Ishikawa (cell line): Measurements from ENCODE around the gene CHD9.

ENCODE experiments used
- EP300 ChIP-seq: IDR thresholded peaks from 2 replicates; pipeline ENCODE4 v1.6.1; 2012; ENCODE audit warnings: borderline replicate concordance
- RAD21 ChIP-seq: IDR thresholded peaks from 2 replicates; pipeline ENCODE4 v1.6.1; 2012; ENCODE audit warnings: low read depth
- TF ChIP-seq, protein P1 (sequence below): IDR thresholded peaks from 2 replicates; pipeline ENCODE4 v1.6.1; 2012; ENCODE audit warnings: low read depth, mild to moderate bottlenecking

GRCh38 chr16:53219371-53219770 is 164.6 kb downstream of the CHD9 start:
- TF ChIP-seq, protein P1, sequence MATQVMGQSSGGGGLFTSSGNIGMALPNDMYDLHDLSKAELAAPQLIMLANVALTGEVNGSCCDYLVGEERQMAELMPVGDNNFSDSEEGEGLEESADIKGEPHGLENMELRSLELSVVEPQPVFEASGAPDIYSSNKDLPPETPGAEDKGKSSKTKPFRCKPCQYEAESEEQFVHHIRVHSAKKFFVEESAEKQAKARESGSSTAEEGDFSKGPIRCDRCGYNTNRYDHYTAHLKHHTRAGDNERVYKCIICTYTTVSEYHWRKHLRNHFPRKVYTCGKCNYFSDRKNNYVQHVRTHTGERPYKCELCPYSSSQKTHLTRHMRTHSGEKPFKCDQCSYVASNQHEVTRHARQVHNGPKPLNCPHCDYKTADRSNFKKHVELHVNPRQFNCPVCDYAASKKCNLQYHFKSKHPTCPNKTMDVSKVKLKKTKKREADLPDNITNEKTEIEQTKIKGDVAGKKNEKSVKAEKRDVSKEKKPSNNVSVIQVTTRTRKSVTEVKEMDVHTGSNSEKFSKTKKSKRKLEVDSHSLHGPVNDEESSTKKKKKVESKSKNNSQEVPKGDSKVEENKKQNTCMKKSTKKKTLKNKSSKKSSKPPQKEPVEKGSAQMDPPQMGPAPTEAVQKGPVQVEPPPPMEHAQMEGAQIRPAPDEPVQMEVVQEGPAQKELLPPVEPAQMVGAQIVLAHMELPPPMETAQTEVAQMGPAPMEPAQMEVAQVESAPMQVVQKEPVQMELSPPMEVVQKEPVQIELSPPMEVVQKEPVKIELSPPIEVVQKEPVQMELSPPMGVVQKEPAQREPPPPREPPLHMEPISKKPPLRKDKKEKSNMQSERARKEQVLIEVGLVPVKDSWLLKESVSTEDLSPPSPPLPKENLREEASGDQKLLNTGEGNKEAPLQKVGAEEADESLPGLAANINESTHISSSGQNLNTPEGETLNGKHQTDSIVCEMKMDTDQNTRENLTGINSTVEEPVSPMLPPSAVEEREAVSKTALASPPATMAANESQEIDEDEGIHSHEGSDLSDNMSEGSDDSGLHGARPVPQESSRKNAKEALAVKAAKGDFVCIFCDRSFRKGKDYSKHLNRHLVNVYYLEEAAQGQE: no peak
- TF ChIP-seq EP300 (no peak), RAD21 (no peak)
